Measurements from ENCODE around the gene ZNF746. TPM values are rescaled to one million over a fixed set of nuclear protein-coding genes. Genes with fewer than 3 reads are reported as not detected.
A peak's percentile ranks its signal among the peaks of the same experiment; 100 is the strongest.

ZNF746 gene
- total and polyA plus RNA-seq, 10 of the 15 experiments (the other 5 are each of a cell fraction or from before 2014, with no cell fraction given) = 1.2 to 19.0 (median 6.3) TPM

- WGBS (ENCODE audit: insufficient coverage, insufficient replicate concordance, low lambda C conversion rate, missing lambda C conversion rate) = 2% methylated on average over 93 of the region's 145 CpGs
- TF ChIP-seq IKZF1 (conservative IDR thresholded peaks at IDR 0.05) (peak; percentile 66; the same call in 1 of the 2 replicates), IRF4 (IDR thresholded peaks at IDR 0.05; ENCODE audit: low read depth, low read length) (no peak), DPF2 (IDR thresholded peaks at IDR 0.05) (0 out of 2 replicates have a peak, but pooled peaks have one; percentile 34), NR2F1 (conservative IDR thresholded peaks at IDR 0.05) (0 out of 2 replicates have a peak, but pooled peaks have one; percentile 27), ZZZ3 (IDR thresholded peaks at IDR 0.05; ENCODE audit: control insufficient read depth, insufficient read length, low read depth) (no peak), BHLHE40 (IDR thresholded peaks at IDR 0.05; ENCODE audit: borderline replicate concordance in 1 of 2, low read depth in 2 of 2, low read length in 1 of 2) (peak in 1 of 2 experiments; percentile 80; a peak in 2 of 4 replicates), HSF1 (IDR thresholded peaks at IDR 0.05; ENCODE audit: low read depth, low read length) (no peak), EED (IDR thresholded peaks at IDR 0.05; ENCODE audit: low read depth) (no peak), TAF1 (IDR thresholded peaks at IDR 0.05; ENCODE audit: borderline replicate concordance, low read depth, low read length) (no peak), ZSCAN29 (IDR thresholded peaks at IDR 0.05) (no peak), YBX1 (IDR thresholded peaks at IDR 0.05) (no peak), POLR2A (IDR thresholded peaks at IDR 0.05; ENCODE audit: low read depth, low read length) (peak; percentile 58; the same call in 1 of the 2 replicates), E2F4 (IDR thresholded peaks at IDR 0.05; ENCODE audit: low read depth, low read length) (no peak)
- 0 out of 2 replicates have a peak, but pooled peaks cover 6% of the 10 kb centered on the region for H3K4me1 ChIP-seq (ENCODE audit: control insufficient read depth, insufficient read depth, low read length)
- H3K9ac ChIP-seq (ENCODE audit: control insufficient read depth, insufficient read depth, low read length) = peak overlapping the region; percentile 79
- H3K4me2 ChIP-seq (ENCODE audit: control insufficient read depth, insufficient read depth) = peak overlapping the region; percentile 64
- no TSS peak for BruUV-seq (replicated peaks)
- RAD21 ChIA-PET (ENCODE audit: unreplicated experiment) = interaction anchor here (0.7 to 1.5 kb wide), 5 partner anchors 38 to 264 kb away, joined by 3 to 6 read pairs (median 3); partner anchors contain the start of genes ZNF282 and ZNF783
- peak overlapping the region; percentile 31; the same call in 1 of the 2 replicates for H2AFZ ChIP-seq (ENCODE audit: control insufficient read depth, low read depth, low read length)
- no peaks in the 10 kb centered on the region for H3K9me3 ChIP-seq (replicated peaks; ENCODE audit: control insufficient read depth, insufficient read depth, low read length)
- ATAC-seq = peak; percentile 31
- peaks cover 12% of the 10 kb centered on the region for H3K79me2 ChIP-seq (ENCODE audit: control insufficient read depth, insufficient read depth, low read length)
- CTCF ChIA-PET = interaction anchor here (0.7 to 2.4 kb wide), 7 partner anchors 14 to 175 kb away, joined by 3 to 8 read pairs (median 5); no protein-coding TSS in a partner anchor
- POLR2A ChIA-PET = no interaction called here
- FAIRE-seq = no peak
- SMC1A ChIA-PET (ENCODE audit: uncharacterized antibody, unreplicated experiment) = interaction anchor here (1.2 to 1.6 kb wide), 3 partner anchors 9 to 257 kb away, joined by 3 to 5 read pairs (median 3); no protein-coding TSS in a partner anchor
- peak overlapping the region; percentile 67 for H3K4me3 ChIP-seq
- DNase-seq (ENCODE audit: low read depth, low spot score) = no peak
- in situ Hi-C loops (cut with MboI) (no loop called here), intact Hi-C loops (cut with micrococcal nuclease; ENCODE audit: unreplicated experiment) (loop anchor here (2.0 to 5.0 kb wide), 2 partner anchors 37 kb away; partner anchors contain the start of gene ZNF746)
- peaks cover 0 to 2% of the 10 kb centered on the region in 2 experiments; a peak in 2 of 4 replicates for H3K36me3 ChIP-seq (ENCODE audit: control insufficient read depth in 2 of 2, insufficient read depth in 2 of 2, low read length in 1 of 2)
- H4K20me1 ChIP-seq (ENCODE audit: control insufficient read depth, insufficient read depth) = no peaks in the 10 kb centered on the region
- H3K27me3 ChIP-seq (replicated peaks in 1 of 2; ENCODE audit: control insufficient read depth in 2 of 2, insufficient read depth in 2 of 2, low read length in 1 of 2) = no peaks in the 10 kb centered on the region
- peak overlapping the region; percentile 28; the same call in 1 of the 2 replicates for H3K27ac ChIP-seq (ENCODE audit: control insufficient read depth, insufficient read depth)
Observed at GRCh38 chr7:149459540-149460452, 37.8 kb downstream of the ZNF746 start.
